GM18873 (cell line): Measurements from ENCODE around the gene ZNF582.

Experiments used
- ATAC-seq: cut with Tn5 transposase; IDR thresholded peaks from one replicate; pipeline ENCODE4 v1.9.1; 2021; ENCODE audit warnings: mild to moderate bottlenecking, moderate library complexity, moderate number of reproducible peaks; ENCODE audit not compliant: unreplicated experiment, low FRiP score

Gene ZNF582

DNA sequence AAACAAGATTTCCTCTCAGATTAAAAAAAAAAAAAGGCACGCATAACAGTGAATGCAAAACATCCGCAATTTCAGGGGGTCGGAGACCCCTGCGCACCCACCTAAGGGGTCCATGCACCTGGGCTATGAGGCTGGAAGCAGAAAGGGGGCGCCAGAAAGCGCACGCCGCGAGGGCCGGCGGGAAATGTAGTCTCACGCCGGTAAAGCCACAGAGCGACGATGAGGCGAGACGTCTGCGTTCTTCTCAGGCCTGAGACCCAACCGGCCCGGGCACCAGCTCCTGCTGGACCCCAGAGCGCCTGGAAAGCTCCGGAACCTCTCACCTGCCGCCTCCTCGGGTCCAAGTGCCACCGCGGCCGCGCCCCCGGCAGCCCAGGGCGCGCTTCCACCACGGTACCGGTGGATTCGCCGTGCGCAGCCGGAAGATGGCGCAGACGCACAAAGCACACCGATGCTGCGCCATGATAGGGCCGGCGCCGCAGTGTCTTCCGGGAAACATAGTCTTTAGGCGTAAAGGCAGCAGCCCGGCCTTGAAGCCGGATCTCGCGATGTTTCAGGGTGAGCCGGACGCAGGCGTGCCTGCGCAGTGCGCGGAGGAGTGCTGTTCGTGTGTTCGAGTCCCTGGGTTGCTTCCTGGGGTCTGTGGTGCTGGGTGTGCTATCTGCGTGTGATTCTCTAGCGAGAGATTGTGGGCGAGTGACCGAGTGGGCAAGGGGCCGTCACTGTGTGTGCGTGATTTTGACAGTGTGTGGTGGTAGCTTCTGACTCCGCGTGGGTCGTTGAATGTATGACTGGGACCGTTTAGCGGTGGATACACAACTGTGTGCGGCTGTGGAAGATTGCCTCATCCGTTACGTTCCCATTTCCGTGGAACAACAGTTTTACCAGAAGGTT, at the start of gene ZNF582:
Gene ZNF582, minus strand, starts transcription at position 416 of the 894 bp plus-strand sequence. CDS start 1,782 bp downstream, outside the sequence.
- peak; percentile 82 for ATAC-seq

DNA sequence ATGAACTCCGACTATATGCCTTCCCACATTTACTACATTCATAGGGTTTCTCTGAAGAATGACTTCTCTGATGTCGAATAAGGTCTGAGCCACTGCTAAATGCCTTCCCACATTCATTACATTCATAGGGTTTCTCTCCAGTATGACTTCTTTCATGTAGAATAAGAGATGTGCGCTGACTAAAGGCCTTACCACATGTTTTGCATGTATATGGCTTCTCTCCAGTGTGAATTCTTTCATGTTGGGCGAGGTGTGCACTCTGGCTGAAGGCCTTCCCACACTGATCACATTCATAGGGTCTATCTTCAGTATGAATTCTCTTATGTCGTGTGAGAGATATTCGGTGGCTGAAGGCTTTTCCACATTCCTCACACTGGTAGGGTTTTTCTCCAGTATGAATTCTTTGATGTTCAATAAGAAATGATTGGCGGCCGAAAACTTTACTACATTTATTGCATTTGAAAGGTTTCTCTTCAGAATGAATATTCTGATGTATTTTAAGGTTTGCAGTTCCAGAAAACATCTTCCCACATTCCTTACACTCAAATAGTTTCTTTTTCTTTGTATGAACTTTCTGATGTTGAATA, 48.0 kb upstream of the ZNF582 start:
- no peak for ATAC-seq

DNA sequence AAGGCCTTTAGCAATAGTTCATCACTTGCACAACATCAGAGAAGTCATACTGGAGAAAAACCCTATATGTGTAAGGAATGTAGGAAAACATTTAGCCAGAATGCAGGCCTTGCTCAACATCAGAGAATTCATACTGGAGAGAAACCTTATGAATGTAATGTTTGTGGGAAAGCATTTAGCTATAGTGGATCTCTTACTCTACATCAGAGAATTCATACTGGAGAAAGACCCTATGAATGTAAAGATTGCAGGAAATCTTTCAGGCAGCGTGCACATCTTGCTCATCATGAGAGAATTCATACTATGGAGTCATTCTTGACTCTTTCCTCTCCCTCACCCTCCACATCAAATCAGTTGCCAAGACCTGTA, 30.6 kb upstream of the ZNF582 start:
- no peak for ATAC-seq

DNA sequence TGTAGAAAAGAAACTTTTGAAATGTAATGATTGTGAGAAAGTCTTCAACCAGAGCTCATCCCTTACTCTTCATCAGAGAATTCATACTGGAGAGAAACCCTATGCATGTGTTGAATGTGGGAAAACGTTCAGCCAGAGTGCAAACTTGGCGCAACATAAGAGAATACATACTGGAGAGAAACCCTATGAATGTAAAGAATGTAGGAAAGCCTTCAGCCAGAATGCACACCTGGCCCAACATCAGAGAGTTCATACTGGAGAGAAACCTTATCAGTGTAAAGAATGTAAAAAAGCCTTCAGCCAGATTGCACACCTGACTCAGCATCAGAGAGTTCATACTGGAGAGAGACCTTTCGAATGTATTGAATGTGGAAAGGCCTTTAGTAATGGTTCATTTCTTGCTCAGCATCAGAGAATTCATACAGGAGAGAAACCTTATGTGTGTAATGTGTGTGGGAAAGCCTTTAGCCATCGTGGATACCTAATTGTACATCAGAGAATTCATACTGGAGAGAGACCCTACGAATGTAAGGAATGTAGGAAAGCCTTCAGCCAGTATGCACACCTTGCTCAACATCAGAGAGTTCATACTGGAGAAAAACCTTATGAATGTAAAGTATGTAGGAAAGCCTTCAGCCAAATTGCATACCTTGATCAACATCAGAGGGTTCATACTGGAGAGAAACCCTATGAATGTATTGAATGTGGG, 30.1 kb upstream of the ZNF582 start:
- no peak for ATAC-seq

DNA sequence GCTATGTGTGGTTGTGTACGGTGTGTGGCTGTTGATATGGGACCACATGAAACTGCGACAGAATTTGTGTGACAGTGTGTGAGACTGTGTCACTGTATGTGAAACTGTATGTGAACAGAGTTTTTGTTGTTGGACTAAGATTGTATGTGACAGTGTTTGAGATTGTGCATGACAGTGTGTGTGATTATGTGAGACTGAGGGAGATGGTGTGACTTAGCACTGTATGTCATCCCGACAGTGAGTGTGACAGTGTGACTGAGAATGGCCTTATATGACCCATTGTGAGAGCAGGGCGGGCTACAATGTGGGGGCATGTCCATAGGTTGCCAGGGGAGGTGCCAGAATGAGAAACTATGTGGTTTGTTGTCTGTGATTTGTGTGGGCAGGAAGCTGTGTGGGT, 11.7 kb upstream of the ZNF582 start:
- ATAC-seq: no peak

DNA sequence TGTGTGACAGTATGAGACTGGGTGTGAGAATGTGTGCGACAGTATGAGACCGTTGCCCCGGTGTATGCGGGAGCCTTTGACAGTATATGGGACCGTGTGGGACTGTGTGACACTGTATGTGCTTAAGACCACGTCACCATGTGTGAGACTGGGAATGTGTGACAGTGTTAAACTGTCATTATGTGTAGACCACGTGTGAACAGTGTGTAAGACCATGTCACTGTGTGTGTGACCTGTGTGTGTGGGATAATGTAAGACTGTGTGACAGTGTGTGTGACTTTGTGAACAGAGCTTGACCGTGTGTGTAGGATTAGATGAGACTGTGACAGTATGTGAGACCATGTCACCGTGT, 11.3 kb upstream of the ZNF582 start:
- no peak for ATAC-seq

DNA sequence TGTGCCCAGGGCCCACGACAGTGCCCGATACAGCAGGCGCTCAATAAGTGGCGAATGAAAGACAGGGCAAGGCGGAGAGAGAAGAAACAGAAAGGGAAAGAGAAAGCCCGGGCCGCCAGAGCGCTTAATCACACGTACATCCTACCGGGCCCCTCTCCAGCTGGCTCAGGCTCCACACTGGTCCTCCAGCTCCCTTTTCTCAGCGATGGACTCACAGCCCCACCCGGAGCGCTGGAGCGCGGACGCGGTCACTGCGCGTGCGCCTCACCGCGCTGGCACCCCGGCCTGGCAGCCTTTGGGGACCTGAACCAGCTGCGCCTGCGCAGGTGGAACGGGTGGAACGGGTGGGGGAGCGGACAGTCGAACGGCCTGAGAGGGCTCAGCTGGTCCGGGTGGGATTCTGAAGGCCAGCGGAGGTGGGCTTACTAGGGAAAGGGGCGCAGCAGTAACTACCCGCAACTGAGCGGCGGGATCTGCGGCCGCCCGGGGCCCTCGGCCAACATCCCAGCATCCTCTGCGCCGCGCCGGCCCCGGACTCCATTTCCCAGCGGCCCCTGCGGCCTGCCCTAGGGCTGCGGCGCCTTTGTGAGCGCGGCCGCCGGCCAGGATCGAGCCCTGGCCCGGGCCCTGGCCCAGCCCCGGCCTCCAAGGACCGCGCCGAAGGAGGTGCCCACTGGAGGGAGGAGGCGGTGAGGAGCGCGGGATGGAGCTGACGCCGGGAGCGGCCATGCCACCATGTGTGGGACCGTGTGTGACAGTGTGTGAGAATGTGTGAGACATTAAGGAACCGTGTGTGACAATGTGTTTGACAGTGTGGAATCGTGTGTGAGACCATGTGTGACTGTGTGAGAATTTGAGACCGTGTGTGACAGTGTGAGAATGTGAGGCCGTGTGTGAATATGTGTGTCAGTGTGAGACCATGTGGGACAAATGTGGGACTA, 10.7 kb upstream of the ZNF582 start, which contains the start of gene ZNF583:
Gene ZNF583, plus strand, starts transcription at position 569 of the 941 bp plus-strand sequence. CDS start 2,783 bp downstream, outside the sequence.
- ATAC-seq: peak; percentile 72

DNA sequence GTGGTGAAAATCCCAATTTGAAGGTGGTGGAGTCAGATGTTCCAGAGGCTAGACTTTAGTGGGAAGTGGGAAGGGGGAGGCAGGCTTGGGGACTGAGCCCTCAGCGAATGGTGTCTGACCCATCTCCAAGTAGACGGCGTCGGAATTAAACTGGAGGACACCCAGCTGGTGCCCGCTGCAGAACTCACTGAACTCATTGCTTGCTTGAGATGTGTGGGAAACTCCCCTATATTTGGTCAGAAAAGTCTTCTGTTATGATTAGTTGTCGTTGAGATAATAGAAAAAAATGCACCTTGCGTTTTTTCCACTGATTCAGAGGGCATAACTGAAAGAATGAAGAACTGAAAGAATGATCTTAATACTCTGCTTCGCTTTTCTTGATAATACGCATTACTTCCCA, 9.9 kb upstream of the ZNF582 start:
- no peak for ATAC-seq

DNA sequence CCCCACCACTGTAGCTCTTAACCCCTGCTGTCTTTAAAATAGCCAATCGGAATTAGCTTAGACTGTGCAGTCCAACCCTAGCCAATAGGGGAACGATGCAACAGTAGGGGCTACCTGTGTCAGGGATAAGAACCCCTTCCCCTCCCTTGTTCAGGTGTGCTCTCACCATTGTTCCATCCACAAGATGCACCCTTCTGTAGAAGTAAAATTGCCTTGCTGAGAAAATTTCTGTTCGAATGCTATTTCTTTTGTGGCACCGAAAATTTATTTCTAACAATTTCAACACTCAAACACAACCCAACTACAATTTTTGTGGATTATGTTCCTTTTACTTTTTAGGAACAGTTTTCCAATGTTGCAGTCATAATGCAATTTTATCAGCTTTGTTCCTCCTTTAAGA, 7.2 kb upstream of the ZNF582 start:
- ATAC-seq: no peak

DNA sequence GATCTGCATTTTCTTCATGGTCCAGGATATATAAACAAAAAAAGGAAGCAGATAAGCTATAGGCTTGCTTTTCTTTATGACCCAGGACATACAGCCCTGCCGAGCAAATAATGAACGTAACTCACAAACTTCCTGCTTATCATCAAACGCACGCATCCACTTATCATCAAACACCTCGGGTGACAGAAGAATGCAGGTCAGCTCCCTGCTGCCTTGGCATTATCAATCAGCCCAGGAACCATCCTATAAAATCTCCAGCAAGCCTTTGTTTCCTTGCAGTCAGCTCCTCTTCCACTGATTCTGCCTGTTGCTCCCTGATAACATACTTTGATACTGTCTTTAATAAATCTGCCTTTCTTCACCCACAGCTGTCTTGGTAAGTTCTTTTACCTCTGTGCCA, 5.5 kb upstream of the ZNF582 start:
- ATAC-seq: no peak

DNA sequence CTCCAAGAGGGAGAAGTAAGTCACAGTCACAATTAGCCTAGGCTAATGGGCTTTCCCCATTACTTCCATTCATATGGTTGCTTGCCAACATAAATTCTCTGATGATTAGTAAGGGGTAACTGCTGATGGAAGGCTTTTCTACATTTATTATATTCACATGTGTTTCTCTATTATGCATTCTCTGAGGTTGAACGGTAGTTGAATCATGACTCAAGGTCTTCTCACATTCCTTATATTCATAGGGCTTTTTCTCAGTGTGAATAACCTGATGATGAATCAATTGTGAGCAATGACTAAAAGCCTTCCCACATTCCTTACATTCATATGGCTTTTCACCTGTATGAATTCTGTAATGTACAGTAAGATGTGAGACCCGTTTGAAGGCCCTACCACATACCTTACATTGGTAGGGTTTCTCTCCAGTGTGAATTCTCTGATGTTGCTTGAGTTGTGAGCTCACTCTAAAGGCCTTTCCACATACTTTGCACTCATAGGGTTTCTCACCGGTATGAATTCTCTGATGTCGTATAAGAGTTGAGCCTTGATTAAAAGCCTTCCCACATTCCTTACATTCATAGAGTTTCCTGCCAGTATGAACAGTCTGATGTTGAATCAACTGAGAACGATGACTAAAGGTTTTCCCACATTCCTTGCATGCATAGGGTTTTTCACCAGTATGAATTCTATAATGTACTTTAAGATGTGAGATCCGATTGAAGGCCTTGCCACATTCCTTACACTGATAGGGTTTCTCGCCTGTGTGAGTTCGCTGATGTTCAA, 9.3 kb downstream of the ZNF582 start:
- ATAC-seq: no peak

DNA sequence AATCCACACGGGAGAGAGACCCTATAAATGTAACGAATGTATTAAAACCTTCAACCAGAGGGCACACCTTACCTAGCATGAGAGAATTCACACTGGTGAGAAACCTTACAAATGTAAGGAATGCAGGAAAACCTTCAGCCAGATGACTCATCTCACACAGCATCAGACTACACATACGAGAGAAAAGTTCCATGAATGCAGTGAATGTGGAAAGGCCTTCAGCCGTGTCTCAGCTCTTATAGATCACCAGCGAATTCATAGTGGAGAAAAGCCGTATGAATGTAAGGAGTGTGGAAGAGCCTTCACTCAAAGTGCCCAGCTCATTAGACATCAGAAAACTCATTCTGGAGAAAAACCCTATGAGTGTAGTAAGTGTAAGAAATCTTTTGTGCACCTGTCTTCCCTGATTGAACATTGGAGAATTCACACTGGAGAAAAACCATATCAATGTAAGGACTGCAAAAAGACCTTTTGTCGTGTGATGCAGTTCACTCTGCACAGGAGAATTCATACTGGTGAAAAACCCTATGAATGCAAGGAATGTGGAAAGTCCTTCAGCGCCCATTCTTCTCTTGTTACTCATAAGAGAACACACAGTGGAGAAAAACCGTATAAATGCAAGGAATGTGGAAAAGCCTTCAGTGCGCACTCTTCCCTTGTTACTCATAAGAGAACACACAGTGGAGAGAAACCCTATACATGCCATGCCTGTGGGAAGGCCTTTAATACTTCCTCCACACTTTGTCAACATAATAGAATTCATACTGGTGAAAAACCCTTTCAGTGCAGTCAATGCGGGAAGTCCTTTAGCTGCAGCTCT, 16.0 kb downstream of the ZNF582 start:
- no peak for ATAC-seq

DNA sequence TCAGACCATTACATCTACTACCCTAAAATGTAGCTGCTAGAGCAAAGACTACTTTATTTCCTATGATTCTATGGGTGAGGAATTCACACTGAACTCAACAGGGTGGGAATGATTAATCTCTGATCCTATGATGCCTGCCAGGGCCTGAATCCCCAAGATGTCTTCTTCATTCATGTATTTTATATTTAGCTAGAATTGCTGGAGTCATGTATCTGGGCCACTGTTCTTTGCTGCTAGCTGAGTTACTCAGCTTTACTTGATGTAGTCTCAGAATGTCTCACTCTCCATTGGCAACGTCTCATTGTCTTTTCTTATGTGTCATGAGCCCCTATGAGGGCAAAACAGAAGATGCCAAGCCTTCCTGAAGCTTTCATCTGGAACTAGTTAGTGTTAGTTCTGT, 21.1 kb downstream of the ZNF582 start:
- no peak for ATAC-seq

DNA sequence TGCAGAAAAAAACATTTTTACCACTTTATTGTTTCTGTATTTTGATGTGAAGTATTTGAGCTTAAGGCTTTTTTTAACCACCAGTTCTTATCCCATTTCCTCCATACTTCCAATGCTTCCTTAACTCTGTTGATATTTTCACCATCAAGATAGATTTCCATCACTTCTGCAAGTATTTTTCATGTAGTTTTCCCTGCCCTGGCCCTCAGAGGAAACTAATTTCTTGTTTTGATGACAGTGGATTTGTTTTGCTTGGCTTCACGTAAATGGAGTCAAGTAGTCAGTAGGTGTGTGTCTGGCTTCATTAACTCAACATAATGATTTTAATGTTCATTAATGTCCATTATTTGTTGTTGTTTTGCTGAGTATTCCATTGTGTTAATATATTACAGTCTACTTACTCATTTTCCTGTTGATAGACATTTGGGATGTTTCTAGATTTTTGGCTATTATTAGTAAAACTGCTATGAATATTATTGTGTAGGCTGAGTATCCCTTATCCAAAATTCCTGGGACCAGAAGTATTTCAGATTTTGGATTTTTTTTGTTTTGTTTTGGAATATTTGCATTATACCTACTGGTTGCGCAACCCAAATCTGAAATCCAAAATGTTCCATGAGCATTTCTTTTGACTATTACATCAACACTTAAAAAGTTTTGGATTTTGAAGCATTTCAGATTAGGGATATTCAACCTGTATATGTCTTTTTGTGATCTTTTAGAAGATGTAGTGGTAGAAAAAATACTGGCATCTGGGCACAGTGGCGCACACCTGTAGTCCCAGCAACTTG, 23.3 kb downstream of the ZNF582 start:
- no peak for ATAC-seq

DNA sequence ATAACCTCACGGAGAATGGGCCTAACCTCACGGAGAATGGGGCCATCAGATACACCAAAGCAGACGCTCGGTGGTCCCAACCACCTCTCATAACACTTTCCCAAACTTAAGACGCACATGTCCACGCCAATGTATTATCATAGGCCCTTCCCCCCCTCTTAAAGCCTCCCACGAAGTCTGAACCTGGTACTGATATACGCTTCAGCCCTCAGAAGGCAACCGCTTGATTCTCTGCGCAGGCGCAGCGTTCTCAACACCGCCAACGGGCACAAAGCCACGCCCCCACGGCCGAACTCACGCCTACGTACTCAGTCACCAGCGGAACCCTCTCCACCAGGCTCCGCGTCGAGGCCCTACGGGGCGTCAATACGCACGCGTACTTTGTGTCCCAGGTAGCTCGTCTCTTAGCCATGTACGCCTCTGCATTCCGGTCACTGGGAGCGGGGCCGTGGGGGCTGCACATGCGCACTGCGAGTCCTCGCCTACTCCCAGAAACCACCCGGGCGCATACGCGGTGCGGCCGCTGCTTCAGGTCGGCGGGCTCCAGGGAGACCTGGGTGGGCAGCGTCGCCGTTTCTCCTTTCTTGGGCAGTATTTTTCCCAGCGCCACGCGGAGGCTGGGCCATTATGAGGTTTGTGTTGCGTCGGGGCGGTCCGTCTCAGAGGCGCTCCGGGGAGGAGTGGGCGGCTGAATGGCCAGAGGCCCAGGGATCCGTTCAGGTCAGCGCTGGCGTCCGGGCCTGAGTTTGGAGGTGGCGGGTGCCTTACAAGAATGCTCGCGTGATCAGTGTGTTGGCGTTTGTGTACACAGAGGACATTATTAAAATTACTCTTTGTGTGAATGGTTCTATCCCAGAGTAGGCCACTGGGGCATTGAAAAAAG, 25.3 kb downstream of the ZNF582 start:
- peak; percentile 85 for ATAC-seq

DNA sequence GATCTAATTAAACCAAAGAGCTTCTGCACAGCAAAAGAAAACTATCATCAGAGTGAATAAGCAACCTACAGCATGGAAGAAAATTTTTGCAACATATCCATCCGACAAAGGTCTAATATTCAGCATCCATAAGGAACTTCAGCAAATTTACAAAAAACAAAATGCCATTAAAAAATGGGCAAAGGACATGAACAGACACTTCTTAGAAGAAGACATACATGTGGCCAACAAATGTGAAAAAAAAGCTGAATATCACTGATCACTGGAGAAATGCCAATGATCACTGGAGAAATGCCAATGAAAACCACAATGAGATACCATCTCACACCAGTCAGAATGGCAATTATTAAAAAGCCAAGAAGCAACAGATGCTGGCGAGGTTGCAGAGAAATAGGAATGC, 32.5 kb downstream of the ZNF582 start:
- ATAC-seq: no peak

DNA sequence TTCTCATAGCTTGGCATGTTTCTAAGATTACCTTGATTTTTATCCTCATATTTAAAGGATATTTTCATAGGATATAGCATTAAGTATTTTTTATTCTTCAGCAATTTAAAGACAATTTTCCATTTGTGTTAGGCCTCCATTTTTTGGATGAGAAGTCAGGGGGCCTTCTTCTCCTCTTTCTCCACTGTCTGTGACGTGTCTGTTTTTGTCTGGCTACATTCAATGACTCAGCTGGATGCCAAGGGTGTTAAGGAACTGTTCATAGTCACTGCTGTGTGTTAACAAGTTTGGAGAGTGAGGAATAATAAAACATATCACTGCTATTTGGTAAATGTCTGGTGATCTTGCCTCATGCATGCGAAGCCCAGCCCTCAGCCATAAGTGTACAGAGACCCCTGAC, 36.4 kb downstream of the ZNF582 start:
- no peak for ATAC-seq
